SH-SY5Y (cell line): Measurements from ENCODE around the gene MTMR6.

Experiments used
- GATA2 ChIP-seq: IDR thresholded peaks from 2 replicates; pipeline ENCODE4 v1.6.1; 2011; ENCODE audit warnings: mild to moderate bottlenecking, low read depth, low read length
- GATA3 ChIP-seq: IDR thresholded peaks from 2 replicates; pipeline ENCODE4 v1.6.1; 2011; ENCODE audit warnings: low read depth, mild to moderate bottlenecking, low read length, moderate library complexity

GRCh38 chr13:25292301-25292700 is 5.0 kb upstream of the MTMR6 start:
- TF ChIP-seq GATA3 (no peak), GATA2 (no peak)
